GM21737 (cell line): Measurements from ENCODE around the gene NUCB1.

Experiments
- ATAC-seq: cut with Tn5 transposase; IDR thresholded peaks from one replicate; pipeline ENCODE4 v1.9.1; 2021; ENCODE audit warnings: mild to moderate bottlenecking, moderate library complexity; ENCODE audit not compliant: unreplicated experiment

The NUCB1 gene

DNA sequence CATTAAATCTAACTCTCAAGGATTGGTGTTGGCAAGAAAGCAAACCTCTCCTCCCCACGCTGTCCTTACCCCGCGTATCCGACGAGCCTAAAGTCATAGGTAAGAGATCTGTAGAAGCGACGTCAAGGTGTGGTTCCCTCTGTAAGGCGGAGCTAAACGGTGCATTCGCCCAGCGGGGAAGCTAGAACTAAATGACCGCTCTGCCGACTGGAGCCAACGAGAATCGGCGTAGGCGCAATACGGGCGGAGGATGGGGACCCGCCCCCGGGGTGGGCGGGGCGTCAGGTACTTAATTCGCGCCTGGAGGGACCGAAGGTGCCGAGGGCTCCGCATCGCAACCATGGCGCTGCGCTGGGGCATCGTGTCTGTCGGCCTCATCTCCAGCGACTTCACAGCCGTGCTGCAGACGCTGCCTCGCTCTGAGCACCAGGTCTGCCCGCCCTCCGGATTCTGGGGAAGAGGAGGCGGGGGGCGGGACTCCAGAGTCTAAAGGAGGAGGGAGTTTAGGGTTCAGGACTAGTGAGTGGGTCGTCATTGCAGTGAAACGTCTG, 33.3 kb downstream of the NUCB1 start, which contains the start of gene DHDH:
Gene DHDH, plus strand, starts transcription at position 318 of the 551 bp plus-strand sequence. Its CDS starts 23 bp downstream, at position 341.
- no peak for ATAC-seq

DNA sequence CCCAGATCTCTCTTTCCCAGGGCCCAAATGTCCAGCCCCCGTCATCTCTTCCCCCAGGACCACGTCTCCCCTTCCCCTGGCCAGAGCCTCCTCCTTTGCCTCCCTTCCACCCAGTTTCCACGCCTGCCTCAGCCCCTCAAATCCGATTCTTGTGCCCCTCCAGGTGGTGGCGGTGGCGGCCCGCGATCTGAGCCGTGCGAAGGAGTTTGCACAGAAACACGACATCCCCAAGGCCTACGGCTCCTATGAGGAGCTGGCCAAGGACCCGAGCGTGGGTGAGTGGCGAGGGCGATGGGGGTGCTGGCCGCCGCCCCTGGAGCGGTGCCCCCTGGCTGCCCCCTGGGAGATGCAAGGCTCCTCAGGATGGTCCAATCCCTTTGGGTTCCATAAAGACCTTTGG, 34.7 kb downstream of the NUCB1 start:
- ATAC-seq: no peak

DNA sequence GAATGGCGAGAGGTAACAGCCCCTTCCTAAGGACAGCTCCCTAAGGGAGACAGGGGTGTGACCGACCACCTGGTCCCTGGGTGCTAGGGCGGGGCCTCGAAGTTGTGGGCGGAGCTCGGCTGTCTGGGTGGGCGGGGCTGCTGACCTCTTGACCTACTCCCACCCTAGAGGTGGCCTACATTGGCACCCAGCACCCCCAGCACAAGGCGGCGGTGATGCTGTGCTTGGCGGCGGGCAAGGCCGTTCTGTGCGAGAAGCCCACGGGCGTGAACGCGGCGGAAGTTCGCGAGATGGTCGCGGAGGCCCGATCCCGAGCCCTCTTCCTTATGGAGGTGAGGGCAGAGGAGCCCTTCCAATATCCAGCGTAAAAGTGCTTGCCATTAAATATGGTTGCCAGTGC, 35.8 kb downstream of the NUCB1 start:
- no peak for ATAC-seq

DNA sequence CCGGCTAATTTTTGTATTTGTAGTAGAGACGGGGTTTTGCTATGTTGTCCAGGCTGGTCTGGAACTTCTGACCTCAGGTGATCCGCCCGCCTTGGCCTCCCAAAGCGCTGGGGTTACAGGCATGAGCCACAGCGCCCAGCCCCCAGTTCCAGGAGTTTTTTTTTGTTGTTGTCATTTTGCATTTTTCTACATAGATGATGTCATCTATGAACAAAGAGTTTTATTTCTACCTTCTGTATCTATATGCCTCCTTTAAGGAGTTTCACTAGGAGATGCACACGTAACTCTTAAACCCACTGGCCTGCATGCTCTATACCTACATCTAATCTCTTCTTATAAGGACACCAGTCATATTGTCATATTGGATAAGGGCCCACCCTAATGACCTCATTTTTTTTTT, 38.1 kb downstream of the NUCB1 start:
- no peak for ATAC-seq

DNA sequence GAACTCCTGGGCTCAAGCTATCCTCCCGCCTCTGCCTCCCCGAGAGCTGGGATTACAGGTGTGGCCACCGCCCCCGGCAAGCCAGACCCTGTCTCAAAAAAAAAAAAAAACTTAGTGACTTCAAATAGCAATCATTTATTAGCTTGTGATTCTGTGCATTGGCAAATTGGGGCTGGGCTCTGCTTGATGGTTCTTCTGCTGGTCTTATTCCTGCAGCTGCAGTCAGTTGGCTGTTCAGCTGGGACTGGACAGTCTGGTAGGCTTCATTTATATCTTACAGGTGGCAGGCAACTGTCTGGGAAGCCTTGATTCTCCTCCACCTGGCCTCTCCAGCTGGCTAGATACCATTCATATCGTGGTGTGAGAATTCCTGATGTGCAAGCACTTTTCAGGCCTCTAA, 40.8 kb downstream of the NUCB1 start:
- ATAC-seq: no peak

DNA sequence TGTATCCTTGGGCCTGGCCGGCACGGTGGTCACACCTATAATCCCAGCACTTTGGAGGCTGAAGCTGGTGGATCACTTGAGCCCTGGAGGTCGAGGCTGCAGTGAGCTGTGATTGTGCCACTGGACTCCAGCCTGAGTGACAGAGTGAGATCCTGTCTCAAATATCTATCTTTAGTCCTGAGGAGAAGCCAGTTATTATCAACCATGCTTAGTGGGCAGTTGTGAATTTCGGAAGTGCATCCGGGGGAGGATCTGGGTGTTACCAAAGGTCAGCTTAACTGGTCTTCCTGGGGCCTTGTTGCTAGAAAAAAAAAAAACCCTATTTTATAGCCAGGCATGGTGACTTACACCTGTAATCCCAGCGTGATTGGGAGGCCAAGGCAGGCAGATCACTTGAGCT, 43.0 kb downstream of the NUCB1 start:
- no peak for ATAC-seq

DNA sequence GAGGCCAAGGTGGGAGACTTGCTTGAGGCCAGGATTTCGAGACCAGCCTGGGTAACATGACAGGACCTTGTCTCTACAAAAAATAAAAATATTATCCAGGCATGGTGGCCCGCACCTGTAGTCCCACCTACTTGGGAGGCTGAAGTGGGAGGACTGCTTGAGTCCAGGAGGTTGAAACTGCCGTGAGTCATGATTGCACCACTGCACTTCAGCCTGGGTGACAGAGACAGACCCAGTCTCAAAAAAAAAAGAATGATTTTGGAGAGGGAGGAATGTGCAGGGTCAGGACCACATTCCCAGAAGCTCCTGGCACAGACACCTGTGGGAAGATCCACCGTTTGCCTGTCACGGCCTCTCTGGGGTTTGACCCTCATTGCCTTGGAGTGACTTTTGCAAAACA, 45.3 kb downstream of the NUCB1 start:
- no peak for ATAC-seq

DNA sequence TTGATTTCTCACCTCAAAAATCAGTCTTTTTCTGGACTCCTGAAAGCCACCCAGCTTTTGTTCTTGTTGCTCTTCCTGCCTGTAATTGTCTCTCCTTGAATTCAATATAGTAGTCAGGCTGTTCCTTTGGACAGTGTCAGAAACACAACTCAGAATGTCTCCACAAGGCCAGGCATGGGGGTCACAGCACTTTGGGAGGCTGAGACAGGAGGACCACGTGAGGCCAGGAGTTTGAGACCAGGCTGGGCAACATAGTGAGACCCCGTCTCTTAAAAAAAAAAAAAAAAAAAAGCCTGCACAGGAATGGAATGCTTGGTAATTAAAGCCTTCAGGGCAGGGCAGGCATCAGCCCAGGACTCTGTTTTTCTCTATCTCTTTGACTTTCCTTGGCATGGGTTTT, 45.7 kb downstream of the NUCB1 start:
- ATAC-seq: no peak

DNA sequence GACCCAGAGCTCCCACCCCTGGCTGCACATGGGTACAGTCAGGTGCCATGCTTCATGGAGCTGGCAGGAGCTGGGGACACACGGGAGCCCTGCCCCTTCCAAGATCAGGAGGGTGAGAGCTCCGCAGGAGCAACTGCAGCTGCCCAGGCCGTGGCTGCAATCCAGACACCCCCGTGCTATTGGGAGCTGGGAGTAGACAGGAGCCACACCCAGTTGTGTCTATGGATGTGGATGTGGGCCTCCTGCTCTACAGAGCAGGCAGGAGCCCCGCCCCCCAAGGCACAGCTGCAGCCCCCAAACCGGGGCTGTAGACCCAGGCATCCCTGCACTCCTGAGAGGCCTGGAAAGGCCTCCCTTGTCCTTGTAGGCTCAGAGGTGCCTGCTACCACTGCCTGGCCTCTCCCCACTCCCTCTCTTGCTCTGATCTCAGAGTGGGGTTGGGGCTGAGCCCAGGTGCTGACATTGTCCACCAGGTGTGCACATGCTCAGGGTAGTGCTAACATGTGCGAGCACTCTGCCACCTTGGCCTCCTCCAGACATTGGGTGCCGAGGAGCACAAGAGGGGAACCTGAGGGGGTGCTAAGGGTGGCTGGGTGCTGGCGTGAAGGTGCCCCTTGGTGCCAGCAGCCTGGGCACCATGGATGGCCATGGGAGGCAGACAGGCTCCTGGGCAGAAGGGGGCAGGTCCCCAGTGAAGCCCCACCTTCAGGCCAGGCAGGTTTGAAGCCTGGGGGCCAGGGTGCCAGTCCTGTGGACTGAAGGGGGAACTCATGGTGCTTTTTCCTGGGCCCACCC, 46.5 kb downstream of the NUCB1 start:
- no peak for ATAC-seq

DNA sequence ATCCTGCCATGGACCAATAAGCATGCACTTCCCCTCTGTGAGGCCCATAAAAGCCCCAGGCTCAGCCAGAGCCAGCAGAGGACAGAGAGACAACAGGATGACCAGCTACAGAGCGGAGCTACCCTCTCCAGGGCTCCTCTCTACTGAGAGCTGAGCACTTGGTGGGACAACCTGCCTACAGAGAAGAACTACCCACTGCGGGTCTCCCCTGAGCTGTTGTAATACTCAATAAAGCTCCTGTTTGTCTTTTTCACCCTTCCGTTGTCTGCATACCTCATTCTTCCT, 47.1 kb downstream of the NUCB1 start:
- no peak for ATAC-seq

DNA sequence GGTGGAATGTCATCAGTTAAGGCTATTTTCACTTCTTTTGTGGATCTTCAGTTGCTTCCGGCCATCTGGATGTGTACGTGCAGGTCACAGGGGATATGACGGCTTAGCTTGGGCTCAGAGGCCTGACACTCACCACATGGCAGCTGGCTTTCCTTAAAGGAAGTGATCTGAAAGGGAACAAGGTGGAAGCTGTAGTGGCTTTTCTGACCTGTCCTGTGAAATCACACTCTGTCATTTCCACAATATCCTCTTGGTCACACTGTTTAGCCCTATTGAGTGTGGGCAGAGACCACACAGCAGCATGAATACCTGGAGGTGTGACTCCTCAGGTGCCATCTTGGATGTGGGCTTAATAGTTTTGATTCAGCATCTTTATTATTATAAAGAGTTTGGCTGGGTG, 50.0 kb downstream of the NUCB1 start:
- no peak for ATAC-seq

DNA sequence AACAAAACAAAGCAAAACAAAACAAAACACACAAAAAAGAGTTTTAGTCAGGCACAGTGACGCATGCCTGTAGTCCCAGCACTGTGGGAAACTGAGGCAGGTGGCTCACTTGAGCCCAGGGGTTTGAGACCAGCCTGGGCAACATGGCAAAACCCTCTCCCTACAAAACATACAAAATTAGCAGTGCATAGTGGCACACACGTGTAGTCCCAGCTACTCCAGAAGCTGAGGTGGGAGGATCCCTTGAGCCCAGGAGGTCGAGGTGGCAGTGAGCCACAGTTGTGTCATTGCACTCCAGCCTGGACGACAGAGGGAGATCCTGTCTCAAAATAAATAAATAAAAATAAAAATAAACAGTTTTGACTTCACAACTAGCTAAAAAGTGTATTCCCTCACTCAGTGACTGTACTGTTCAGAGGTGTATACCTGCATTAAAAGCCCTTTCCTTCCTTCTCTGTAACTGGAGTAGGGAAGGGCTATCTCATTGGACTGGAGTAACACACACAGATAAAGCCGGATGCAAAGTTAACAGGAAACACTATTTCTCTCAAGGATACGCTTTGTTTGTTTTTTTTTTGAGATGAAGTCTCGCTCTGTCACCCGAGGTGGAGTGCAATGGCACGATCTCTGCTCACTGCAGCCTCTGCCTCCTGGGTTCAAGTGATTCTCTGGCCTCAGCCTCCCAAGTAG, 50.9 kb downstream of the NUCB1 start:
- no peak for ATAC-seq

DNA sequence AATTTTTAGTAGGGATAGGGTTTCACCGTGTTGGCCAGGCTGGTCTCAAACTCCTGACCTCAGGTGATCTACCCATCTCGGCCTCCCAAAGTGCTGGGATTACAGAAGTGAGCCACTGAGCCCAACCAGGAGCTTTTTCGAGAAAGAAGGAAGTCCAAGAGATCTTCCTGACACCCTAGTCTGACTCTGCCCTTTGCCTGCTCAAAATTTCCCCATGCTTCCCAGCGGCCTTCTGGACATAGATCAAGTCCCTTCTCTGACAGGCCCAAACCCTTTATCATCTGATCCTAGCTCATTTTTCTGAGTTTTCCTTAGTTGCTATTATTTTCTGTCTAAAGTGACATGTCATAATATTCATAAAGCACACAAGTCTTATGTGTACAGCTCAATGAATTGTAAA, 53.0 kb downstream of the NUCB1 start:
- no peak for ATAC-seq

DNA sequence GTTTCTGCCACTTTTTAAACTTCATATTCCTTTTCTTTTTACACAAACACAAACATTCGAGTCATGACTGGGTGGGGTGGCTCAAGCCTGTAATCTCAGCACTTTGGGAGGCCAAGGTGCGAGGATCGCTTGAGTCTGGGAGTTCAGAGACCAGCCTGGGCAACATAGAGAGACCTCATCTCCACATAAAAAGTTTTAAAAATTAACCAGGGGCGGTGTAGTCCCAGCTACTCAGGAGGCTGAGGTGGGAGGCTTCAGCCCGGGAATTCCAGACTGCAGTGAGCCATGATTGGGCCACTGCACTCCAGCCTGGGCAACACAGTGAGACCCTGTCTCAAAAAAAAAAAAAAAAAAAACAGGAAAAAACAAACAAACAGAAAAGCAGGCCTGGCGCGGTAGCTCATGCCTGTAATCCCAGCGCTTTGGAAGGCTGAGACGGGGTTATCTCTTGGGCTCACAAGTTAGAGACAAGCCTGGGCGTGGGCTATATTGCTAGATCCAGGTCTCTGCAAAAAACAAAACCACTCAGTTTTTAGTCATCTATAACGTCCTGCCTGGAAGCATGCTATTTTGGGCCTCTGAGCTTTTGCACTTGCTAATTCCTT, 54.0 kb downstream of the NUCB1 start:
- no peak for ATAC-seq

DNA sequence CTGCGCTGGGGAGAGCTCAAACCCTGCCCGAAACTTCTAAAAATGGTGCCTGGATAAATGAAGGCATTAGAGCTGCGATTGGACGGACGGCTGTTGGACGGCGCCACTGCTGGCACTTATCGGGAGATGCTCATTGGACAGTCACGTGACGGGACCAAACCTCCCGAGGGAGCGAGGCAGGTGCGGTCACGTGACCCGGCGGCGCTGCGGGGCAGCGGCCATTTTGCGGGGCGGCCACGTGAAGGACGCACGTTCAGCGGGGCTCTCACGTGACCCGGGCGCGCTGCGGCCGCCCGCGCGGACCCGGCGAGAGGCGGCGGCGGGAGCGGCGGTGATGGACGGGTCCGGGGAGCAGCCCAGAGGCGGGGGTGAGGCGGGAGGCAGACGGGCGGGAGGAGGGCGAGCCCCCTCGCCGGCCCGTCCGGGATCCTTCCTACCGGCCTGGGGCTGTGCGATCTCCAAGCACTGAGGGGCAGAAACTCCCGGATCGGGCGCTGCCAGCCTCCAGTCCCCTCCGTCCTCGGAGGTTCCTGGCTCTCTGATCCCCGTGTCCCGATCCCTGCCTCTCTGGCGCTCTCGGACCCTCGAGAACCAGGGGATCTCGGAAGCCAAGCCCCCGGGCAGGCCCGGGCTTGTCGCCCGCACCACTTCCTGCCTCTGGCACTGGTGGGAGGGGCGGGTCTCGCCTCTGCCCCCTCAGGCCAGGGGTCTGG, 54.6 kb downstream of the NUCB1 start, which contains the start of gene BAX:
Gene BAX, plus strand, starts transcription at position 281 of the 713 bp plus-strand sequence. Its CDS starts 54 bp downstream, at position 335.
- ATAC-seq: peak; percentile 88

DNA sequence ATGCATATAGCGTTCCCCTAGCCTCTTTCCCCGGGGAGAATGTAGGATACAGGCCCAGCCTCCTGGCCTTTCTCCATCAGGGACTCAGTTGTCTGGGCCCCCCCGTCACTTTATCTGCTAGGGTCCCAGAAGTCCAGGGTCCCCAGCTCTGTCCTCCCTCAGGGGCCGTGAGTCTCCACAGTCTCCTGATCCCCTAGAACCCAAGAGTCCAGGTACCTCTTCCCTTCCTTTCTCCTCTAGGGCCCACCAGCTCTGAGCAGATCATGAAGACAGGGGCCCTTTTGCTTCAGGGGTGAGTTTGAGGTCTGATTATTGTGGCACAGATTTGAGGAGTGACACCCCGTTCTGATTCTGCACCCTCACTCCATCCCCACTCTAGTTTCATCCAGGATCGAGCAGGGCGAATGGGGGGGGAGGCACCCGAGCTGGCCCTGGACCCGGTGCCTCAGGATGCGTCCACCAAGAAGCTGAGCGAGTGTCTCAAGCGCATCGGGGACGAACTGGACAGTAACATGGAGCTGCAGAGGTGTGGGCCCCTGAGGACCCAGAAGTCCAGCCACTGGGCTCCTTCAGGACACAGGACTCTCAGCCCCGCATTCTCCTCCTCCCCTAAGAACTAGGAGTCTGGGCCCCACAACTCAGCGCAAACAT, 55.3 kb downstream of the NUCB1 start:
- ATAC-seq: peak; percentile 21

DNA sequence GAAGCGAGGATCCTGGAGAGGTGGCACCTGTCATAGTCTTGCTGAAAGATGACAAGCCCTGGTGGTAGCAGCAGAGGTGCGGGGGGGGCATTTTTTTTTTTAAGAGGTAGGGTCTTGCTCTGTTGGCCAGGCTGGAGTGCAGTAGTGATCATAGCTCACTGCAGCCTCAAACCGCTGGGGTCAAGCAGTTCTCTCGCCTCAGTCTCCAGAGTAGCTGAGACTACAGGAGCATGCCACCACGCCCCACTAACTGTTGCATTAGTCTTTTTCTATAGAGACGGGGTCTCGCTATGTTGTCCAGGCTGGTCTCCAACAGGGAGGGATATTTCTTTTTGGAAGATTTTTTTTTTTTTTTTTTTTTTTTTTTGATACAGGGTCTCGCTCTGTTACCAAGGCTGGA, 57.9 kb downstream of the NUCB1 start:
- no peak for ATAC-seq

DNA sequence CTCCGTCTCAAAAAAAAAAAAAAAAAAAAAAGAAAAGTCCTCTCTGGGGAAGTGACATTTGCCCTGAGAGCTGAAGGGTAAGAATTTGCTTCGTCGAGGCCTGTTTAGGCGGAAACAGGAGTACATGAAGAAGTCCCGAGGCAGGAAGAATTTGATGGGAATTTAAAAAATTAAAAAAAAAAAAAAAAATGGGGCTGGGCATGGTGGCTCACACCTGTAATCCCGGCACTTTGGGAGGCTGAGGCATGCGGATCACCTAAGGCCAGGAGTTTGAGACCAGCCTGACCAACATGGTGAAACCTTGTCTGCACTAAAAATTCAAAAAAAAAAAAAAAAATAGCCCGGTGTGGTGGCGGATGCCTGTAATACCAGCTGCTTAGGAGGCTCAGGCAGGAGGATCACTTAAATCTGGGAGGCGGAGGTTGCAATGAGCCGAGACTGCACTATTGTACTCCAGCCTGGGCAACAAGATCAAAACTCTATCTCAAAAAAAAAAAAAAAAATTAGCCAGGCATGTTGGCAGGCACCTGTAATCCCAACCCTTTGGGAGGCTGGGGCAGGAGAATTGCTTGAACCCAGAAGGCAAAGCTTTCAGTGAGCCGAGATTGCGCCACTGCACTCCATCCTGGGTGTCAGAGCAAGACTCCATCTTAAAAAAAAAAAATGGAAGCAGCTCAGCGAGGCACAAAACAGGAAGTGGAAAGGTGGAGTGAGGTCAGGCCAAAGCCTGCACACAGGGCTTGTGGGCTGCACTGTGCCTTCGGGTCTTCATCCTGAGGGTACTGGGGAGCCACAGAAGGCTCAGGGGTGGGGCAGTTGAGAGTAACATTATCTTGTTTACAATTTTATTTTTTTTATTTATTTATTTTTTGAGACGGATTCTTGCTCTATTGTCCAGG, 59.5 kb downstream of the NUCB1 start:
- ATAC-seq: no peak

DNA sequence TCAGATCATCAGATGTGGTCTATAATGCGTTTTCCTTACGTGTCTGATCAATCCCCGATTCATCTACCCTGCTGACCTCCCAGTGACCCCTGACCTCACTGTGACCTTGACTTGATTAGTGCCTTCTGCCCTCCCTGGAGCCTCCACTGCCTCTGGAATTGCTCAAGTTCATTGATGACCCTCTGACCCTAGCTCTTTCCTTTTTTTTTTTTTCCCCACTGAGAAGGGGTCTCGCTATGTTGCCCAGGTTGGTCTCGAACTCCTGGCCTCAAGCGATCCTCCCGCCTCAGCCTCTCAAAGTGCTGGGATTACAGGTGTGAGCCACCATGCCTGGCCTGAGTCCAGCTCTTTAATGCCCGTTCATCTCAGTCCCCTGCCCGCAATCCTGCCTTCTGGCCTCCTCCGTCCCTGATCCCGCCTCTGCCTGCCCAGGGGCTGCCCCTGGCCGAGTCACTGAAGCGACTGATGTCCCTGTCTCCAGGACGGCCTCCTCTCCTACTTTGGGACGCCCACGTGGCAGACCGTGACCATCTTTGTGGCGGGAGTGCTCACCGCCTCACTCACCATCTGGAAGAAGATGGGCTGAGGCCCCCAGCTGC, 61.0 kb downstream of the NUCB1 start:
- ATAC-seq: no peak
